ENCODE results near the gene UPK1A.

Gene UPK1A

DNA sequence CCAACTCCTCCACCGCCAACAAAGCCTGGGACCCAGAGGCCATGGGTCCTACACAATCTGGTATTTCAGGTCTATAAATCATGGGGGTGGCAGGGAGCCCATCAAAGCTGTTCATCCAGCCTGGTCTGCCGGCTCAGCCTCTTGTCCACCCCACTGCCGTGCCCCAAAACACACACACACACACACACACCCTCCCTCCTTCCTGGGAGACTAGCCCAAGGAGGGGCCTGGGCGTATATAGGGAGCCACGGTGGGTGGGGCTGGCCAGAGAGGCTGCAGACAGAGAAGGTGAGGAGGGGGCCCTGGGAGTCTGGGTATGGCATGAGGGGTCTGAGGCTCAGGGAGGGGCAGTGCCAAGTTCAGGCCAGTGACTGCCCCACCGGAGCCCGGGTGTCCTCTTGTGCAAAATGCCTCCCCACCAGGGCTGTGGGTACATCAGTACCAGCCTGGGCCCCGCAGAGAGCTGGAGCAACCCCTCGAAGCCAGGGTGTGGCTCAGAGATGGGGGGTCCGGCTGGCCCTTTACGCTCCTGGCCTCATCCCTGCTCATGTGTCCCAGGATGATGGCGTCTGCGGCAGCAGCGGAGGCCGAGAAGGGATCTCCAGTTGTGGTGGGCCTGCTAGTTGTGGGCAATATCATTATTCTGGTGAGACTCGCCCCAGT lies at the start of gene UPK1A:
TSS of gene UPK1A (plus strand) at position 267 of the 663 bp plus-strand sequence. CDS start at position 563, 296 bp downstream.
- DNase-seq = no peak

GRCh38 chr19:35618857-35619256 lies 47.5 kb upstream of the UPK1A start:
- DNase-seq = peak; percentile 16

GRCh38 chr19:35619290-35619923 lies 46.9 kb upstream of the UPK1A start:
- no peak for DNase-seq

GRCh38 chr19:35620001-35620400 lies 46.3 kb upstream of the UPK1A start:
- DNase-seq = no peak

GRCh38 chr19:35621708-35622107 lies 44.6 kb upstream of the UPK1A start:
- no peak for DNase-seq

DNA sequence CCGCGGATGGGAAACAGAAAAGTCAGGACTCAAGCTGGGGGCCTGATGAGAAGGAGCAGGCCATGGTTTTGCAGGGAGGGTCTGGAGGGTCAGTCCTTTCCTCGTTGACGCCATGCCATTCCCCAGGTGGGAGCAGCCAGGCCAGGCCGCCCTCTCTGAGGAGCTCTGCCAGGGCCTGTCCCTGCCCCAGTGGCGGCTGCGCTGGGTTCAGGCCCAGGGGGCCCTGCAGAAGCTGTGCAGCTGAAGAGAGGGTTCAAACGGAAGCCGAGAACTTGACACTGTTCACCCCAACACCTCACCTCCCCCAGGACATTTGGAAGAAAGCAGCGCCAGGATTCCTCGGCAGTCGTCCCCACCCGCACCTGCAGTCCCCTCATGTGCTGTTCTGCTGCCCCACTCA lies 43.6 kb upstream of the UPK1A start:
- no peak for DNase-seq

- DNase-seq = no peak
These were observed 42.8 kb upstream of the UPK1A start for GRCh38 chr19:35623327-35624010.

DNA sequence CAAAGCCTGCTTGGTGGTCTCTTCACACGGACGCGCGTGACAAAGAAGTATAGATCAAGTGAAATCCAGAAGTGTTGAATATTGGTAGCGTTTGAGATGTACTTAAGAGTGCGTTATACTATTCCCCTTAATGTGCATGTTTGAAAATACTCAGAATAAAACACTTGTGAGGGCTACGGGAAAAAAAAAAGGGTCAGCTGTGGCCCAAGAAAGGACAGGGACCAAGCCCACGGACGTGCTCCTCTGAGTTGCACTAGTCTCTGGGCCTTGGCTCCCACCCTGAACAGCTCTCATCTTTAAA lies 38.1 kb upstream of the UPK1A start:
- no peak for DNase-seq

DNA sequence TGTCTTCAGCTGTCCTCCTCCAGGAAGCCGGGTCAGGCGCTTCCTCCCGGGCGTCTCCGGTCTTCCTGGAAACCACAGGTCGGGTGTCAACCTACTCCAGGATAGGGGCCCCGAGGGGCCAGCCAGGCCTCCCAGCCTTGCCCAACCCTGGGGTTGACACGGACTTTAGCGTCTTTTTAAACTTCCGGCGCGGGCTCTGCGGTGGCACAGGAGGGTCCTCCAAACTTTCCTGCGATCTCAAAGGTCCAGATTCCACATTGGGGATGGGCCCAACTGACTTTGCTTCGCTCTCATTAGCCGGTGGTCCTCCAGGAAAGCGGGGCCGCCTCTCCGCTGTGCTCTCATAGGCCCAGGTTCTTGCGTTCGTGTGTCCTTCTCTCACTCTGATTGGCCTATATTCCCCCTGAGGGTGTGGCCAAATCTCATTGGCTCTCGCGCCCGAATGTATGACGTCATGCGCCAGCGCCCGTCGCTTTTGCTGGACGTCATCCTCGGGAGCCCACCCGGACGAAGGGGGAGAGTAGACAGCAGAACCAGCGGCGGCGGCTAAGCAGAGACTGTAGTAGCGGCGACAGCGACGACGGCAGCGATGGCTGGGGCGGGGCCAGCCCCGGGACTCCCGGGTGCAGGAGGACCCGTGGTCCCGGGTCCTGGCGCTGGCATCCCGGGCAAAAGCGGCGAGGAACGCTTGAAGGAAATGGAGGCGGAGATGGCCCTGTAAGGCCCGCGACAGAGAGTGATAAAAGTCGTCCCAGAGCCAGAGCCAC lies 37.6 kb upstream of the UPK1A start, which contains the start of gene RBM42:
TSS of gene RBM42 (plus strand) at position 472 of the 767 bp plus-strand sequence. CDS start at position 590, 118 bp downstream.
- peak; percentile 99 for DNase-seq

DNA sequence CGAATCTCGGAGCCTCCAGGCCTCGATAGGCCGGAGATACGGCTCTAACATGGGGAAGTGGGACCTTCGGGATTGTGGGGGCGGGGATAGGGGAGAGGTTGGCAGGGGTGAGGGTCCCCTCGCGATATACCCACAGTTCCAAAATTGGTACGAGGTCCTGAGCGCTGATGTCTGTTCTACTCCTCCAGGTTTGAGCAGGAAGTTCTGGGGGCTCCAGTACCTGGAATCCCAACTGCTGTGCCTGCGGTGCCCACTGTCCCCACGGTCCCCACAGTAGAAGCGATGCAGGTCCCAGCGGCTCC lies 37.0 kb upstream of the UPK1A start:
- DNase-seq = no peak

DNA sequence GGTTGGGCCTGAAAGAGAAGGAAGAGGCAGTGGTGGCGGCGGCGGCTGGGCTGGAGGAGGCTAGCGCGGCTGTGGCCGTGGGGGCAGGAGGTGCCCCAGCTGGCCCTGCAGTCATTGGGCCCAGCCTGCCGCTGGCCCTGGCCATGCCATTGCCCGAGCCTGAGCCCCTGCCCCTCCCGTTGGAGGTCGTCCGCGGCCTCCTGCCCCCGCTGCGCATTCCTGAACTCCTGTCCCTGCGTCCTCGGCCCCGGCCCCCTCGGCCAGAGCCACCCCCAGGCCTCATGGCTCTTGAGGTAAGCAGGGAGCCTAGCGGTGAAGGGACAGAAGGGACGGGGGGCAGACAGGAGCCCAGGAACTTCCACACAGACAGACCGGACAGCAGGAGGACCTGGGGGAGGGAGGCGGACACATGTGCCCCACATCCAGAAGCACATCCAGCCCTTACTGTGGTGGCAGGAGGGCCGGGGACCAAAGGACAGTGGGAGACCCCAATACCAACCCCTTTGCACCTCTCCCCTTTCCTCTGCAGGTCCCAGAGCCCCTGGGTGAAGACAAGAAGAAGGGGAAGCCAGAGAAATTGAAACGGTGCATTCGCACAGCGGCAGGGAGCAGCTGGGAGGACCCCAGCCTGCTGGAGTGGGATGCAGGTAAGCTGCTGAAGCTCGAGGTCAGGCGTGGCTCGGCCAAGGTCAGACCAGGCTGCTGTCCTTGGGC lies 32.4 kb upstream of the UPK1A start:
- DNase-seq = no peak

- no peak for DNase-seq
These were observed 29.7 kb upstream of the UPK1A start for GRCh38 chr19:35636651-35637050.

- DNase-seq = no peak
These were observed 29.2 kb upstream of the UPK1A start for GRCh38 chr19:35637165-35637564.

- DNase-seq = no peak
These were observed 27.0 kb upstream of the UPK1A start for GRCh38 chr19:35639321-35639639.

GRCh38 chr19:35639863-35640262 lies 26.5 kb upstream of the UPK1A start:
- DNase-seq = no peak

GRCh38 chr19:35641515-35642151 lies 24.7 kb upstream of the UPK1A start, which contains the start of gene ETV2:
Gene ETV2 (plus strand): TSS chr19:35641745. CDS start chr19:35642461, 716 bp downstream.
- peak; percentile 25 for DNase-seq

DNA sequence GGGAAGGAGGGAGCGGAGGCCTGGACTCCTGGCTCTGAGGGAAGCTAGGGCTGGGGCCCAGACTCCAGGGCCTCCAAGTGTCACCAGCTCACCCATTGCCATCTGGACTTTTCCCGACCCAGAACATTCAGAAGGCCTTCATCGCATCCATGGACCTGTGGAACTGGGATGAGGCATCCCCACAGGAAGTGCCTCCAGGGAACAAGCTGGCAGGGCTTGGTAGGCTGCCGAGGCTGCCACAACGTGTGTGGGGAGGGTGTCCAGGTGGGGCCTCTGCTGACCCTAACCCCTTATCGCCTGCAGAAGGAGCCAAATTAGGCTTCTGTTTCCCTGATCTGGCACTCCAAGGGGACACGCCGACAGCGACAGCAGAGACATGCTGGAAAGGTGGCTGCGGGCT lies 24.0 kb upstream of the UPK1A start:
- DNase-seq = no peak

DNA sequence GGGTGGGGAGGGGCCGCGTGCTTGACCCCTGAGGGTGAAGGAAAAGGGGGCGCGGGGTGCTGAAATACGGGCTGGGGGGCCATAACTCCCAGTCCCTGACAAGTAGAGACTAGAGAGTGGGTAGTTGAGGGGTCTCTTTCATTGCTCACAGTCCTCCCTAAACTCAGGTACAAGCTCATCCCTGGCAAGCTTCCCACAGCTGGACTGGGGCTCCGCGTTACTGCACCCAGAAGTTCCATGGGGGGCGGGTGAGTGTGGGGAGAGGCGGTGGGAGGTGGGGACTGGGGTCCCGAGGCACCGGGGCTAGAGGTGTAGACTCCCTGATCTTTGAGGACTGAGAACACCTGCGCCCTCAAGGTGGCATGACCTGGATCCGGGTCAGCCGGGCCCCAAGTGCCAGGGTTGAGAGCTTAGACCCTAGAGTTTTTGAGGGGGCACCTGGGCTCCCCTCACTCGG lies 23.5 kb upstream of the UPK1A start:
- DNase-seq = no peak

GRCh38 chr19:35643255-35644205 lies 22.8 kb upstream of the UPK1A start:
- DNase-seq = peak; percentile 72

- peak; percentile 94 for DNase-seq
These were observed 21.9 kb upstream of the UPK1A start for GRCh38 chr19:35644206-35644986.
